ENCODE measurements around the gene UBE4B.
"Not testable (repeated sequence)": the region's sequence is repeated elsewhere in the genome, so short reads cannot be mapped to it uniquely, and the experiment has no call there.

Gene UBE4B

DNA sequence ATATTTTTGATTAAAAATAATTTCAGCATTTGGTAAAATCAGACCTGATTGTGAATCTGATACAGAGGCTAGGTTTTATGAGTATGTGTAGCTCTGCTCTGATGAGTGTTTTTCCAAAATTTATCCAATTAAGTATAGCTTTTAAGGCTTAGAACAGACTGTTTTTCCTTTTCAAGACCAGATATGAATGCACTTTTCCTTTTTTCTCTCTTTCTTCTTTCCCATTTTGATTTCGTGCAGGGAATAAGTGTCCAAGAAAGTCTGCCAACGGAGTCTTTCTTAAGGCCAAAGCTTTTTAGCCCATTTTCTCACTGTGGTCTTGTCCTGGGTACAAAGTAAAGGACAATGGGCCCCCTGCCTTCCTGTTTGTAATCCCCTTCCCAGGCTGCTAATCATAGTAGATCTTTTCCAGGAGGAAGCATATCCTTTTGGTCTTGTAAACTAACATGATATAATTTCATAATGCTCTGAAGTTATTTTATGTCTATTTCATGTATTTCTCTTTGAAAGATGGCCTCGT lies 180.5 kb downstream of the UBE4B start:
- DNase-seq: no peak

DNA sequence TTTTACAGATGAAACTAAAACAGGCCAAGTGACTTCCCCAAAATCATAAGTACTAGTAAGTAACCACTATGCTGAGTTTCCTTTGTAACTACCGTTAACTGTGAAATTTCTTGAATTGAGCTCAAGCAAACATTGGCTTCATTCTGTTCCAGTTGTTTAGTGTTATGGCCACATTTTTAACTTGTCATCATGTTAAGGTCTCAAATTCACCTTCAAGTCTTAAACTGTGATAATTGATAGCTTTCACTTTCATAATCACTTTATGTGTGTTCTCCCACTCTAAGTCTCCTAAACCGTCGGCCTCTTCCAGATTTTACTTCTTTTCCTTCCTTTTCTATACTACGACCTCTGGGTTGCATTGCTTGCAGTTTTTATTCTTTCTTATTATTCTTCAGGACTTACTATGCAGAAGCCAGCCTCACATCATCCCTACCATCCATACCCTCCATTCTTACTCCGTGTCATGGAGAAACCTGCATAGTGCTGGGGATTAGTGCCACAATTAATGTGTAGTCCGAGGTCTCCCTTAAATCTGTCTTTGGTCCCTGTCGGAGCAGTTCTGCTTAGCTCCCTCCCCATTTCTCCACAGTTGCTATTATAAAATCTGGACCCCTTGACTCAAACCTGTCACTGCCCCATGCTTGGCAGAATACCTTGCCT lies 183.5 kb downstream of the UBE4B start:
- no peak for DNase-seq

DNA sequence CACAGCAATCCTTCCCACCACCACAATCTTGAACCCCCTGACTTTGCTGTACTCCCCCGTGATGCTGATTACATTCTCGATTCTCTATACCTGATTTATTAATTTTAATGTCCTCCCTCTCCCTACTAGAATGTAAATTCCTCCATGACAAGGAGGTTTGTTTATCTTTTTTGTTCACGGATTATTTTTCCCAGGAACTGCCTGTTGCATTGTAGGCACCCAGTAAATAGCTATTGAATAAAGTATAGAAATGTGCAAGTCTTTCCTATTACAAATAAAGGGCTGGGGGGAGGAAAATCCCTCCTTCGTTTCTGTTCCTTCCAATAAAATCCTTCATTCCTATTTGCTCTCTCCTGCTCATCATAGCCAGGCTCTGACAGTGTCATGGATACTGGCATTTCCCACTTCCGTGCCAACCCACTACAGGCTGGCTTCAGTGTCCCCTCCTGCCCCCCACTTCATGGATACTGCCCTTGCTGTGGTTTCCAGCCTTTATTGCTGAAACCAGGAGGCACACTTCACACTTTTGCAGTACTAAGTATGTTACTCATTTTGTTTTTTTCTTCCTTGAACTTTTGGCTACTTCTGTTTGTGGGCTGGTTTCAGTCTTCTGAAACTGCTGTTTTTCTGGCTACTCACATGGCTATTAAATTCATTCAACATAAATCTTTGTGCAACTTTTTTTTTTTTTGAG lies 185.1 kb downstream of the UBE4B start:
- no peak for DNase-seq

DNA sequence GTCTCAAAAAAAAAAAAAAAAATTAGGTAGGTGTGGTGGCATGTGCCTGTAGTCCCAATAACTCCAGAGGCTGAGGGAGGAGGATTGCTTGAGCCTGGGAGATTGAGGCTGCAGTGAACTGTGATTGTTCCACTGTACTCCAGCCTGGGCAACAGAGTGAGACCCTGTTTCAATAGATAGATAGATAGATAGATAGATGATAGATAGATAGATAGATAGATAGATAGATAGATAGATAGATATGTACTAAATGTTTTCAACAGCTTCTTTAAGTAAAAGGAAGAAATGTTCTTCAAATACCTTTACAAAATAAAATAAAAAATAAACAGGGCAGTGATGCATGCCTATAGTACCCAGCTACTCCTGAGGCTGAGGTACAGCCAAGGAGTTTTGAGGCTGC lies 187.4 kb downstream of the UBE4B start:
- DNase-seq: no peak

DNA sequence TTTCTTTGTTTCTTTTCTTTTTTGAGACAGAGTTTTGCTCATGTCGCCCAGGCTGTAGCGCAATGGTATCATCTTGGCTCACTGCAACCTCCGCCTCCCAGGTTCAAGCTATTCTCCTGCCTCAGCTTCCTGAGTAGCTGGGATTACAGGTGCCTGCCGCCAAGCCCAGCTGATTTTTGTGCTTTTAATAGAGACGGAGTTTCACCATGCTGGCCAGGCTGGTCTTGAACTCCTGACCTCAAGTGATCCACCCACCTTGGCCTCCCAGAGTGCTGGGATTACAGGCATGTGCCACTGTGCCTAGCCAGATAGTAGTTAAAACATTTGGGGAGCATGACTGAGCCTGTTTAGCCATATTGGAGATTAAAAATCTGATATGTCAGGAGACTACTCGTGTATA lies 187.9 kb downstream of the UBE4B start:
- DNase-seq: not testable (repeated sequence)

DNA sequence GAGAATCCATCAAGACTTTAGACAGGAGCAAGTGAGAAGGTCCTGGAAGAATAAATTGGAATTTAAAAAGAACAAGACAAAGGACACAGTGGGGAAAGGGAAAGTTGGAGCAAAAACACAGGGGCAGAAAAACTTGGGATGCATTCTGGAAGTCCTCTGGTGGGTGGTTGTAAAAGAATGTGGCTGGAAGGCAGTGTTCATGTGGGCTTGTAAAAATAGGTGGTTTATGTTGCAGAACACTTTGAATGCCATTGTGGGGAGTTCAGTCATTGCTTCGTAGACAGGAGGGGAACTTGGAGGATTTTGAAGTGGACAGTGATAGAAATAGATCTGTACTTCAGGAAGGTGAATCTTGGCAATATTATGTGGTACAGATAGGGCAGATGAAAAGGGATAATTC lies 192.8 kb downstream of the UBE4B start:
- no peak for DNase-seq

DNA sequence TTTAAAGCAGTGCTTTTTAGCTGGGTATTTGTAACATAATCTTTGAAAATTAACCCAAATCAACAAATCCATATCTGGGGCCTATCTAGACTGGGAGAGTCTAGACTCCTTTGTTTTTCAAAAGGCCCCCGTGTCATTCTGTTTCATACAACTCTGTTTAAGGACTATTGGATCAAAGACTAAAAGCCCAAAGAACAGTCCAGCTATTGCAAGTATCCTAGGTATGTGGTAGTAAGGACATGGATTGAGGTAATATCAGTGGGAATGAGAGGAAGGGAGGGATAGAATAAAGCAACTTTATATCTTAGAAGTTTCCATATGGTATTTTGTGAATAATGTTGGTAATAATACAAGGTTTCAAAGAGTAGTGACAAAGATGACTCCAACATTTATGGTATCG lies 195.8 kb downstream of the UBE4B start:
- DNase-seq: no peak

DNA sequence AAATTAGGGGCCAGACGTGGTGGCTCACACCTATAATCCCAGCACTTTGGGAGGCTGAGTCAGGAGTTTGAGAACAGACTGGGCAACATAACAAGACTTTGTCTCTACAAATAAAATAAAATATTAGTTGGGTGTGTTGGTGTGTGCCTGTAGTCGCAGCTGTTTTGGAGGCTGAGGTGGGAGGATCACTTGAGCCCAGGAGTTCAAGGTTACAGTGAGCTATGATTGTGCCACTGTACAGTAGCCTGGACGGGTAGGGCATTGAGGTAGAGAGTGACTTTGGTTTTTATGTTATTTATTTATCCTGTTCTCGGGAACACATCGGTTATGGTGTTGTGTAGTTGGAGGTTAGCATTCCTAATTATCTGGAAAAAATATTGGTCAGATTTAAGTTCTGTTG lies 197.1 kb downstream of the UBE4B start:
- no peak for DNase-seq
